Vagina (tissue), 2 donors: Measurements from ENCODE around the gene GPR52.

Experiments
- CTCF ChIP-seq, 3 experiments: fragments of 450-650 bp in 2 of 3; fragments of 200-600 bp in 1 of 3; sonication (generic) in 1 of 3; IDR thresholded peaks; one replicate each; pipeline ENCODE4 v1.5.1; 2017 to 2019; ENCODE audit warnings: antibody characterized with exemption in 3 of 3, mild to moderate bottlenecking in 2 of 3, moderate library complexity in 2 of 3
- POLR2A ChIP-seq, 2 donors: fragments of 450-650 bp; IDR thresholded peaks; one replicate each; pipeline ENCODE4 v1.6.1; 2017; ENCODE audit warnings: antibody characterized with exemption in 2 of 2, mild to moderate bottlenecking in 2 of 2, moderate library complexity in 2 of 2
- POLR2AphosphoS5 ChIP-seq, 2 donors: sonication (generic); formaldehyde crosslinking; IDR thresholded peaks; one replicate each; pipeline ENCODE4 v1.9.0; 2017; ENCODE audit warnings: antibody characterized with exemption in 2 of 2, mild to moderate bottlenecking in 2 of 2, low read depth in 1 of 2; ENCODE audit not compliant: insufficient read depth in 1 of 2

GRCh38 chr1:174448531-174448883 is 743 bp downstream of the GPR52 start:
- TF ChIP-seq CTCF (IDR thresholded peaks at IDR 0.05) = no peak
- TF ChIP-seq POLR2A (IDR thresholded peaks at IDR 0.05) = no peak
- no peak for TF ChIP-seq POLR2AphosphoS5 (IDR thresholded peaks at IDR 0.05; ENCODE audit: insufficient read depth in 1 of 2, low read depth in 1 of 2)
